ENCODE results near the gene AMBN.
A peak's percentile ranks its signal among the peaks of the same experiment; 100 is the strongest.
"Not testable (repeated sequence)": the region's sequence is repeated elsewhere in the genome, so short reads cannot be mapped to it uniquely, and the experiment has no call there.

Gene AMBN

GRCh38 chr4:70613306-70614183, 21.5 kb downstream of the AMBN start:
- DNase-seq, result no peak

DNA sequence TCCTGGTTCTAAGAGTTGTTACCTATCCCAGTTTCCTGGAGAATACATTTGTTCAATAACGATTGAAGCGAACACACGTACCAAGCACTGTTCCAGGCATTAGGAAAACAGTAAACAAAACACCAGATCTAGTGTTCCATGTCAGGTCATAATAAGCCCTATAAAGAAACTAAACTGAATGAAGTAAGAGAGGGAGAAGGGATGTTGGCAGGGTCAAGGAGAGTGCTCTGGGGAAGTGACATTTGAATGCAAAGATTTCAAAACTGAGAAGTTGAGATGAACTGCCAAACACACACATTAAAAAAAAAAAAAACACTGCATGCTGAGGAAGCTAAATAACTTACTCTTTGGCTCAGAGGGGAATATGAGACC, 22.1 kb downstream of the AMBN start:
- peak; percentile 19 to 63 for DNase-seq

DNA sequence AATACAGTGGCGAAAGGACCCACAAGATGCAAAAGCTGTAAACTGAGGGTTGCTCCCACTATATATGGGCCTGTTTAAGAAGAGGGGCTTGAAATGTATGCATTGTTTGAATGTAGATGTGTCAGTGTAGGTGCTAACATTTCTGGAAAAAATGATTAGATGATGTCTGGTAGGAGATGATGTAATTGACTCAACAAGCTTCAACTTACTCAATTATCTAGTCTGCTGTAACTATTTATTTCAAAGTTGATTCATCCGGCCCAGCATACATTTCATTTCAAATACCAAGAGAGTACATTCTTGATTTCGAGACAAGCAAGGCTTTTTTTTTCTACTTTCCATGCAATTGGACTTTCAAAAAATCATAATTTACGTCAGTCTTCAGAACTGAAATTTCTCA, 27.2 kb downstream of the AMBN start:
- DNase-seq, result no peak

DNA sequence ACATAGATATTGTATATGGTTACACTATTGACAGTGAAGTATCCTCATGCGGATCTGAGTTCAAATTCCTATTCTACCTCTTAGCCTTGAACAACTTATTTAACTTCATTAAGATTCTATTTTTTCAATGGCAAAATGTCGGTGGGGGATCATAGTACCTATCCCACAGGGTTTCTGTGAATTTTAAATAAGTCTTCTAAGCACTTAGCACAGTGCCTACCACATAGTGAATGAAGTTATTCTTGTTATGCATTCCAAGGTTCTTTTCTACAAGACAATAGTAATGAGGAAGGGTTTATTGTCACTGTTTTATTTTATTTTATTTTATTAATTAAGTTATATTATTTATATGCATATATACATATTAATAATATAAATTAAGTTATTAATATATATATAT, 27.7 kb downstream of the AMBN start:
- no peak for DNase-seq

GRCh38 chr4:70623323-70623722, 31.3 kb downstream of the AMBN start:
- no peak for DNase-seq

DNA sequence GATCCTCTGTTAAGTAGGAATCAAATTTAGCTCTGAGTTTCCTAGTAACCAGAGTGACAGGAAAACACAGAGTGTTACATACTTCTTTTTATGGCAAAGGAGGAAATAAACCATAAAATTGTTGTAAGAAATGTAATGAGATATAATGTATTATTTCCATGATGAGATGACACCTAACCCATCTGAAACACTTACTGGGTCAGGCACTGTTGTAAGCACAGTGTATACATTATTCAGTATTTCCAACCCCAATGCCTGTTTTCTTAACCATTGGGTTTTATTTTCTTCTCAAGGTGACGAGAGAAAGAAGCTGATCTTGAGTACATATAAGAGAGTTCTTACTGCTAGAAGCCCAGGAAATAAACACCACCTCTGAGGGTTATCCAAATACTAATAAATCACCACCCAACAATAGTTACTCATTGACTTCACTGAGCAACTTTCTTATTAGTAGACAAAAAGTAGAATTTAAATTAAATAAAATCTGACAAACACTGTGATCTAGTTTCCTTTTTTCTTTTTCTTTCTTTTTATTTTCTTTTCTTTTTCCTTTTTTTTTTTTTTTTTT, 32.3 kb downstream of the AMBN start:
- no peak for DNase-seq

DNA sequence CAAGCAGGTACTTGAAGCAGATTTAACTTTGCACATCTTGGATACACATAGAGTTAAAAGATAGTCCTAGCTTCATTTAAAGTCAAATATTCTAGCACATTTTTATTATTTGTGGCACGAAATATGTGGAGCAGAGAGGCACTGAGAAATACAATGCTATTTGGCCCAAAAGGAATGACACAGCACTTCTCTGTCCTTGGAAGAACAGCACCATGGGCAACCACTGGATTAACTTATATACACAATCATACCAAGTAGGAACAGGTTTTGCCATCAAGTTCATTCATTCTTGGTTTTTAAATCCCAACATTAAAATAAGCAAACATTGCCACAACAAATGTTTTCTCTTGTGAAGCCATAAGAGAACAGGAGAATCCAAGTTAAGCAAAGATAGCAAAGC, 35.6 kb downstream of the AMBN start:
- no peak for DNase-seq

- no peak for DNase-seq
Observed at GRCh38 chr4:70628444-70628843, 36.4 kb downstream of the AMBN start, which contains the start of gene ENAM. Gene ENAM (plus strand): TSS chr4:70628744. CDS start chr4:70629501, 757 bp downstream.

- no peak for DNase-seq
Observed at GRCh38 chr4:70629469-70630090, 37.5 kb downstream of the AMBN start.

DNA sequence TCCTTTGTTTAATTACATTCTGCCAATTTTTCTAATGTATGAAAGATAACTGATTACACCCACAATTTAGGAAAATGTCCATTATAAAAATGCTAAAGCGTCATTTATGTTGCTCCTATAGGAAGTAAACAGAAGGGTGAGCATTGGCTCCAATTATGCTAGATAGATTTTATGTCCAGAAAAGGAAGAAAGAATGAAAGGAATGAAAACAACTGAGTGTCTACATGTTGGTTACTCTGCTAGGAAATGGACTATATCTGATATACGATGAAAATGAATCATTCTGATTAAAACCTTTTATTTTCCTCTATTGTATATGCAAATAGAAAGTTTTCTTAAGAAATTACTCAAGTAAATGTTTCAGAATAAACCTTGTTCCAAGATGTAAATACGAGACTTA, 38.1 kb downstream of the AMBN start:
- DNase-seq, result no peak

GRCh38 chr4:70632028-70632427, 40.0 kb downstream of the AMBN start:
- DNase-seq, result no peak

- DNase-seq, result no peak
Observed at GRCh38 chr4:70634482-70634881, 42.4 kb downstream of the AMBN start.

DNA sequence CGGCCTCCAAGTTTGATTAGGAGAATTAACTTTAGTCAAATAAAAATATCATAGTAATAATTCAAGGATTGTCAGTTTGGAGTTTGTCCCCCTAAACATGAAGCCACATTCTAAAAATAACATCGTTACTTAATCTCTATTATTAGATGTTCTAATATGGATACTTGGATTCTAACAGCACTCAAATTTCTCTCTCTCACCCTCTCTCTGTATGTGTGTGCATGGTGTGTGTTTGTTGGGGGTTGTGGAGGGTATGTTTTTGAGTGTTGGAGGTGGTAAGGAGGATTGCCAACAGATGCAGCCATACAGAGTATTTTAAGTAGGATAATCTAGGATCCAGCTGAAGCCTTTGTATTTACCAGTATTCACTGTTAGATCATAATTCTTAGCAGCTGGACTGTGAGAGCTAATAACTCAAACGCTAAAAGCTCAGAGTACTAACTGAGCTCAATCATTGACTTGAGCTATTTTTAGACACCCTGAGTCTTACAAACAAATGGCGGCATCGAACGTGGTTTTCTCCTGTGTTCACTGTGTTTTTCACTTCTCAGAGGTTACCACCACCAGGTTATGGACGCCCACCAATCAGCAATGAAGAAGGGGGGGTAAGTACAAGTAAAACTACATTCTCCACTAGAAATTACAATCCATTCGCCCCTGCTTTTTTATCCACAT, 45.3 kb downstream of the AMBN start:
- DNase-seq, result no peak

DNA sequence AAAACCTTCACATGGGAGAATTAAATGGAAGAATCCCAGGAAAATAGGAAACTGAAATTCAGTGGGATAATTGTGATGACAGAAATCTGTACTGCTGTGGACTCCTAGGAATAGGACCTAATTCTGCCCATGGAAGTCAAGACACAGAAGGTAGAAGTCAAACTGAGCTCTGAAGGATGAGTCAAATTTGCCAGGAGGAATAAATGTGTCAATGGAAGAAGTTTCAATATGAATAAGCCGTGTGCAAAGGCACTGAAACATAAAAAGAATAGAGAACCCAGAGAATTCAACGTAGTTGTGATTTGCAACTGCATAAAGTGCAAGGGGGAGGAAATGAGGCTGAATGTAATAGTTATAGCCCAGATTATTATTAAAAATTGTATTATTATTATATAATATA, 48.1 kb downstream of the AMBN start:
- no peak for DNase-seq

- DNase-seq, result not testable (repeated sequence)
Observed at GRCh38 chr4:70650741-70651140, 58.7 kb downstream of the AMBN start.

- peak; percentile 1 to 54 for DNase-seq
Observed at GRCh38 chr4:70651864-70652506, 59.9 kb downstream of the AMBN start.

DNA sequence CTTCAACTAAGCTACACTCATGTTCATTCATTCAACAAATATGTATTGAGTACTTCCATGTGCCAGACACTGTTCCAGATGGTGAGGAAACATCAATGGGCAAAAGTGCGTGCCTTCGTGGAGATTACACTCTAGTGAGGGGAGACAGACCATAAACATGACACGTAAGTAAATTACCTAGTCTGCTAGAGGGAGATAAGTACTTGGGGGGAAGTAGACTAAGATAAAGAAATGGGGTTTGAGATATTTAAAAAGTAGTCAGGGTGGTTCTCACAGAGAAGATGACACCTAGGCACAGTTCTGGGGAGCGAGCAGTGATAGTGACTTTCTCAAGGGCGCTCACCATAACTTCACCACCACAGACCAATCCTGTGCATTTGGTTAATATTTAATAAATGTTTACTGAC, 62.6 kb downstream of the AMBN start:
- DNase-seq, result no peak

Measured in inflammatory macrophage (primary cell).